ENCODE measurements around the gene MXD3.

MXD3 gene

DNA sequence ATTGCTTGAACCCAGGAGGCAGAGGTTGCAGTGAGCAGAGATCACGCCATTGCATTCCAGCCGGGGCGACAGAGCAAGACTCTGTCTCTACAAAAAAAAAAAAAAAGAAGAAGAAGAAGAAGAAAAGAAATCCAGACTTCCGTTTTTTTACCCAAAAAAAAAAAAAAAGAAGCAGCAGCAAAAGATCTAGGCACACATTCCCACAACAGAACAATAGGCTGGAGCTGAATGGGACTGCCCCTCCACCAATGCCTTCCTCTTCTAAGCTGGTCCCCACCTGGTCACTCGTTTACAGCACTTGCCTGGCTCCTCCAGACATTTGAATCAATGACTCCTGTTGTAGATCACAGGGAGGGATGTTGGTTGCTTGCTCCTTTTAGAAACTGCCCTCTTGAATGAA is 41.4 kb upstream of the MXD3 start:
- H3K36me3 ChIP-seq (ENCODE audit: control insufficient read depth in 1 of 2, insufficient read depth in 2 of 2, low read depth in 1 of 2, low read length in 2 of 2), result peaks cover 5 to 14% of the 10 kb centered on the region in 2 experiments
- no peak overlapping the region for H3K23ac ChIP-seq (ENCODE audit: low read length in 2 of 2)
- H3K4me3 ChIP-seq (ENCODE audit: insufficient read depth in 1 of 2, low read depth in 1 of 2, low read length in 2 of 2), result no peak overlapping the region
- no peak overlapping the region for H3K14ac ChIP-seq (ENCODE audit: low read length in 2 of 2)
- no peak overlapping the region for H2BK12ac ChIP-seq (ENCODE audit: low read length in 2 of 2)
- DNase-seq, result no peak
- H3K18ac ChIP-seq (ENCODE audit: low read depth in 1 of 2, low read length in 2 of 2), result no peak overlapping the region
- peaks cover 7% of the 10 kb centered on the region for H3K9me3 ChIP-seq (ENCODE audit: control insufficient read depth, low read length)
- no peak overlapping the region for H3K4ac ChIP-seq (ENCODE audit: low read depth in 1 of 2, low read length in 2 of 2)
- no peak overlapping the region for H4K8ac ChIP-seq (ENCODE audit: low read length)
- no peak overlapping the region for H2AFZ ChIP-seq (ENCODE audit: low read depth, low read length)
- H3K27ac ChIP-seq (ENCODE audit: low read length, poor library complexity, severe bottlenecking), result no peak overlapping the region
- WGBS, result 57% methylated on average over 1 of the region's 5 CpGs
- peaks cover 0 to 23% of the 10 kb centered on the region in 2 experiments for H3K27me3 ChIP-seq (ENCODE audit: control insufficient read depth in 1 of 2, insufficient read depth in 1 of 2, low read length in 2 of 2)
- no peak overlapping the region for H4K91ac ChIP-seq (ENCODE audit: low read length)
- H2AK5ac ChIP-seq (ENCODE audit: low read length, severe bottlenecking), result no peak overlapping the region
- no peak overlapping the region for H3K4me2 ChIP-seq (ENCODE audit: low read length, poor library complexity, severe bottlenecking)
- no peaks in the 10 kb centered on the region for H3K79me1 ChIP-seq (replicated peaks; ENCODE audit: low read length, poor library complexity, severe bottlenecking)
- H2BK5ac ChIP-seq (ENCODE audit: low read depth, low read length, poor library complexity, severe bottlenecking), result no peak overlapping the region
- no peak overlapping the region for H2BK120ac ChIP-seq (ENCODE audit: low read depth, low read length)
- peaks cover 26% of the 10 kb centered on the region for H3K4me1 ChIP-seq (ENCODE audit: control insufficient read depth, insufficient read depth, low read depth, low read length)
- H2BK15ac ChIP-seq (ENCODE audit: low read depth, poor library complexity, severe bottlenecking), result no peak overlapping the region
- H3K9ac ChIP-seq (ENCODE audit: low read length), result no peak overlapping the region

DNA sequence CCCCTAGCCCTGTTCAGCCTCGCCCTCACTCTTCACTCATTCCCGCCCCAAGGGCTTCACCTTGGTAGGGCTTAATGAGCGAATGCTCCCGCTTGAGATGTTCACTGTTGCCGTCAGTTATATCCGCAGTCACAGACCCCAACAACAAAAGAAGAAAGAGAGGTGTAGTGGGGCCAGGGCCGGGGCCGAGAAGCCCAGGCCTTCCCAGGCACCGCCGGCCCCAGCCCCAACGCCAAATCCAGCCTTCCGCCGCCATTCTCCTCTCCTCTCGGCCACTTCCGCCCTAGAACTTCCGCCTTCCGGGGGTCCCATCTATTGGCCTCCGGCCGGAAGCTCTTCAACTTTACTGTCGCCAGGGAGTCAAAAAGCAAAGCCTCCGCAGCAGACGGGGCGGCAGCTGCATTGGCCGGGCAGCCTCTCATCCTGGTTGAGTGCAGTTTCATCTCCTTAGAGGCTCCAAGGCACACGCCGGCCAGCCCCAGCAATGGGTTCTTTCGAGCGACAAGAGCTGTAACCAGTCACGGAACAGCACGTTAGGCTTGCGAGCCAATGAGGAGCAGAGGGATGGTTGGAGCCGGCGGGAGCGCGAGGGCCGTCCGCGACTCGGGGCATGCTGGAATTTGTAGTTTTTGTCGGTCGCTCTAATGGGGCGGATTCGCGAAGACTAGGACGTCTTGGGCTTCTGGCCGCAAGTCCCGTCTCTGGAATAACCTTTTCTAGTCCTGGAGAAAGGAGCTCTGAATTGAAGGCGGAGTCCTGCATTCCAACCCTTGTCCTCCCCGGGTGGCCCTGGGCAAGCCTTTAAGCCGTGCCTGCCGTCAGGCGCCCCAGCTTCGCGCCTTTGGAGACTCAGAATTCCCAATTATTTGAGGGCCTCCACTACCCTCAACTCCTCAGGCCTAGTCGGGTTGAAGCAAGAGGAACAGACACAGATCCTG is 40.0 kb upstream of the MXD3 start, which contains the start of gene LMAN2:
TSS of gene LMAN2 (minus strand) at position 277 of the 938 bp plus-strand sequence. CDS start at position 256, 21 bp downstream.
- peaks cover 9 to 28% of the 10 kb centered on the region in 2 experiments for H3K36me3 ChIP-seq (ENCODE audit: control insufficient read depth in 1 of 2, insufficient read depth in 2 of 2, low read depth in 1 of 2, low read length in 2 of 2)
- peak within 1 kb of the TSS; percentile 81 for H4K91ac ChIP-seq (ENCODE audit: low read length)
- peak within 1 kb of the TSS; percentile 99 for H3K27ac ChIP-seq (ENCODE audit: low read length, poor library complexity, severe bottlenecking)
- peaks cover 0 to 8% of the 10 kb centered on the region in 2 experiments for H3K27me3 ChIP-seq (ENCODE audit: control insufficient read depth in 1 of 2, insufficient read depth in 1 of 2, low read length in 2 of 2)
- H2AK5ac ChIP-seq (ENCODE audit: low read length, severe bottlenecking), result peak within 1 kb of the TSS; percentile 23
- no peak within 1 kb of the TSS for H2BK15ac ChIP-seq (ENCODE audit: low read depth, poor library complexity, severe bottlenecking)
- no peak within 1 kb of the TSS for H3K23ac ChIP-seq (ENCODE audit: low read length in 2 of 2)
- WGBS, result 9% methylated on average over 51 of the region's 55 CpGs
- peak within 1 kb of the TSS; percentile 71 to 100 for H3K4me3 ChIP-seq (ENCODE audit: insufficient read depth in 1 of 2, low read depth in 1 of 2, low read length in 2 of 2)
- peak within 1 kb of the TSS in 1 of 2 experiments; percentile 68 for H2BK12ac ChIP-seq (ENCODE audit: low read length in 2 of 2)
- H3K4ac ChIP-seq (ENCODE audit: low read depth in 1 of 2, low read length in 2 of 2), result peak within 1 kb of the TSS; percentile 1 to 86
- peak within 1 kb of the TSS; percentile 71 for H2BK120ac ChIP-seq (ENCODE audit: low read depth, low read length)
- H3K18ac ChIP-seq (ENCODE audit: low read depth in 1 of 2, low read length in 2 of 2), result peak within 1 kb of the TSS; percentile 94 to 98
- peak within 1 kb of the TSS; percentile 94 for H4K8ac ChIP-seq (ENCODE audit: low read length)
- no peaks in the 10 kb centered on the region for H3K79me1 ChIP-seq (replicated peaks; ENCODE audit: low read length, poor library complexity, severe bottlenecking)
- H3K9me3 ChIP-seq (ENCODE audit: control insufficient read depth, low read length), result peaks cover 7% of the 10 kb centered on the region
- H3K4me1 ChIP-seq (ENCODE audit: control insufficient read depth, insufficient read depth, low read depth, low read length), result peaks cover 19% of the 10 kb centered on the region
- peak within 1 kb of the TSS; percentile 77 for H2BK5ac ChIP-seq (ENCODE audit: low read depth, low read length, poor library complexity, severe bottlenecking)
- H2AFZ ChIP-seq (ENCODE audit: low read depth, low read length), result peak within 1 kb of the TSS; percentile 58
- peak within 1 kb of the TSS; percentile 67 for H3K4me2 ChIP-seq (ENCODE audit: low read length, poor library complexity, severe bottlenecking)
- DNase-seq, result peak; percentile 97
- no peak within 1 kb of the TSS for H3K14ac ChIP-seq (ENCODE audit: low read length in 2 of 2)
- H3K9ac ChIP-seq (ENCODE audit: low read length), result peak within 1 kb of the TSS; percentile 99

DNA sequence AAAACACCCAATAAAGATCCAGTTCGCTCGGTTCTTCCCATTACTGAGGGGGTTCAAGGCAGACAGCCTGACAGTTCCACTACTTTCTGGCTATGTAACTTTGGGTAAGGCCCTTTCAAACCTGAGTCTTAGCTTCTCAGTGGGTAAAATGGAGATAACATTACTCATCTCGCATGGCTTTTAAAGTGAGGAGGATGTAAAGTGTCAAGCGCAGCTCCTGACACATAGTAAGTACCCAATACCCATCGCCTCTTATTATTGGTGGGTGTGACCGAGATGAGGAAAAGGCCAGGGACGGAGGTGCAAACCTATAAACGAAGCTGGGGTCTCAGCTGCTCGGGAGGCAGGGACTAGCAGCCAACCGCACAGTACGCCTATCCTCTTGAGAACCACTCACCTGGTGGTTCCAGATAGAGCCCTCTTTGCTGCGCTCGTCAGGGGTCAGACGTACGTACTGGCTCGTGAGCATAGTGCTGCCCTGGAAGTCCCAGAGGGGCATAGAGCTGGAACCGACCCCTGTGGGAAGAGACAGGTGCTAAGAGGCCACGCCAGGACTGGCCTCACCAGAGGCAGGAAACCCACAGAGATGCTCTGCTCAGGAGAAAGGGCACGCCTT is 39.2 kb upstream of the MXD3 start:
- WGBS, result 21% methylated on average over 19 of the region's 19 CpGs
- H3K14ac ChIP-seq (ENCODE audit: low read length in 2 of 2), result no peak overlapping the region
- peak overlapping the region; percentile 54 for H3K4me2 ChIP-seq (ENCODE audit: low read length, poor library complexity, severe bottlenecking)

DNA sequence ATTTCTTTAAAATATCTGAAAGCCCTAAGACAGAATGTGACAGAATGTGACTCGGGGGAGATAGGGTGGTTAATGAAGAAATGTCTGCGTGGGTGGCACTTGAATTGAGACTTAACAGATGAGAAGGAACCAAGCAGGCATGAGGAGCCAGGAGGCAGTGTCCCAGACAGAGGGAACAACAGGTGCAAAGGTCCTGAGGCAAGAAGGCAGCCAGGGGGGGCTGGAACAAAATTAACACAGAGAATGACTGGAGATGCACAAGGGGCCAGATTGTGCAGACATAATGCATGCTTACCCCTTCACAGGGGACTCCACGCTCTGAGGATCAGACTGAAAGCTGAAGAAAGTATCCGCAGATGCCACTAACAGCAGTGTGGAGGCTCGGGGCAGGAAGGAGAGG is 38.1 kb upstream of the MXD3 start:
- H3K4me1 ChIP-seq (ENCODE audit: control insufficient read depth, insufficient read depth, low read depth, low read length), result peaks cover 19% of the 10 kb centered on the region
- no peak overlapping the region for H3K14ac ChIP-seq (ENCODE audit: low read length in 2 of 2)
- no peak overlapping the region for H3K4ac ChIP-seq (ENCODE audit: low read depth in 1 of 2, low read length in 2 of 2)
- H2BK15ac ChIP-seq (ENCODE audit: low read depth, poor library complexity, severe bottlenecking), result no peak overlapping the region
- 94% methylated on average over 5 of the region's 5 CpGs for WGBS
- H3K18ac ChIP-seq (ENCODE audit: low read depth in 1 of 2, low read length in 2 of 2), result no peak overlapping the region
- no peak overlapping the region for H4K8ac ChIP-seq (ENCODE audit: low read length)
- H2BK5ac ChIP-seq (ENCODE audit: low read depth, low read length, poor library complexity, severe bottlenecking), result no peak overlapping the region
- peaks cover 15 to 34% of the 10 kb centered on the region in 2 experiments for H3K36me3 ChIP-seq (ENCODE audit: control insufficient read depth in 1 of 2, insufficient read depth in 2 of 2, low read depth in 1 of 2, low read length in 2 of 2)
- no peak for DNase-seq
- H3K4me2 ChIP-seq (ENCODE audit: low read length, poor library complexity, severe bottlenecking), result peak overlapping the region; percentile 17
- H2BK12ac ChIP-seq (ENCODE audit: low read length in 2 of 2), result no peak overlapping the region
- H4K91ac ChIP-seq (ENCODE audit: low read length), result no peak overlapping the region
- peak overlapping the region; percentile 99 for H3K9ac ChIP-seq (ENCODE audit: low read length)
- H2AK5ac ChIP-seq (ENCODE audit: low read length, severe bottlenecking), result no peak overlapping the region
- no peaks in the 10 kb centered on the region for H3K27me3 ChIP-seq (ENCODE audit: control insufficient read depth in 1 of 2, insufficient read depth in 1 of 2, low read length in 2 of 2)
- H3K9me3 ChIP-seq (ENCODE audit: control insufficient read depth, low read length), result no peaks in the 10 kb centered on the region
- H3K27ac ChIP-seq (ENCODE audit: low read length, poor library complexity, severe bottlenecking), result no peak overlapping the region
- no peaks in the 10 kb centered on the region for H3K79me1 ChIP-seq (replicated peaks; ENCODE audit: low read length, poor library complexity, severe bottlenecking)
- no peak overlapping the region for H2AFZ ChIP-seq (ENCODE audit: low read depth, low read length)
- H3K23ac ChIP-seq (ENCODE audit: low read length in 2 of 2), result no peak overlapping the region
- H2BK120ac ChIP-seq (ENCODE audit: low read depth, low read length), result no peak overlapping the region
- peak overlapping the region in 1 of 2 experiments; percentile 100 for H3K4me3 ChIP-seq (ENCODE audit: insufficient read depth in 1 of 2, low read depth in 1 of 2, low read length in 2 of 2)

More for the DNA sequence above, 39.2 kb upstream of the MXD3 start:
- no peak overlapping the region for H2BK15ac ChIP-seq (ENCODE audit: low read depth, poor library complexity, severe bottlenecking)
- H3K9me3 ChIP-seq (ENCODE audit: control insufficient read depth, low read length), result peaks cover 7% of the 10 kb centered on the region
- peak overlapping the region in 1 of 2 experiments; percentile 1 for H3K18ac ChIP-seq (ENCODE audit: low read depth in 1 of 2, low read length in 2 of 2)
- H3K27me3 ChIP-seq (ENCODE audit: control insufficient read depth in 1 of 2, insufficient read depth in 1 of 2, low read length in 2 of 2), result peaks cover 0 to 3% of the 10 kb centered on the region in 2 experiments
- H3K4ac ChIP-seq (ENCODE audit: low read depth in 1 of 2, low read length in 2 of 2), result peak overlapping the region; percentile 1 to 34
- H3K36me3 ChIP-seq (ENCODE audit: control insufficient read depth in 1 of 2, insufficient read depth in 2 of 2, low read depth in 1 of 2, low read length in 2 of 2), result peaks cover 9 to 34% of the 10 kb centered on the region in 2 experiments
- no peaks in the 10 kb centered on the region for H3K79me1 ChIP-seq (replicated peaks; ENCODE audit: low read length, poor library complexity, severe bottlenecking)
- H3K4me1 ChIP-seq (ENCODE audit: control insufficient read depth, insufficient read depth, low read depth, low read length), result peaks cover 19% of the 10 kb centered on the region
- H4K91ac ChIP-seq (ENCODE audit: low read length), result peak overlapping the region; percentile 48
- peak overlapping the region; percentile 99 for H3K27ac ChIP-seq (ENCODE audit: low read length, poor library complexity, severe bottlenecking)
- H3K23ac ChIP-seq (ENCODE audit: low read length in 2 of 2), result no peak overlapping the region
- H2BK5ac ChIP-seq (ENCODE audit: low read depth, low read length, poor library complexity, severe bottlenecking), result no peak overlapping the region
- H2BK120ac ChIP-seq (ENCODE audit: low read depth, low read length), result no peak overlapping the region
- peak overlapping the region; percentile 71 to 100 for H3K4me3 ChIP-seq (ENCODE audit: insufficient read depth in 1 of 2, low read depth in 1 of 2, low read length in 2 of 2)
- no peak overlapping the region for H2AFZ ChIP-seq (ENCODE audit: low read depth, low read length)
- no peak for DNase-seq
- peak overlapping the region; percentile 99 for H3K9ac ChIP-seq (ENCODE audit: low read length)
- no peak overlapping the region for H2BK12ac ChIP-seq (ENCODE audit: low read length in 2 of 2)
- H4K8ac ChIP-seq (ENCODE audit: low read length), result peak overlapping the region; percentile 89
- peak overlapping the region; percentile 23 for H2AK5ac ChIP-seq (ENCODE audit: low read length, severe bottlenecking)
